K562 (cell line): ENCODE data around the gene IRGQ. TPM values are rescaled to one million over a fixed set of nuclear protein-coding genes. Genes with fewer than 3 reads are reported as not detected.

Source experiments
- ATAC-seq: fragments of 200-7000 bp; cut with Tn5 transposase; 3 replicates; pipeline ENCODE4 v1.9.1; 2020; ENCODE audit warnings: moderate library complexity
- BruUV-seq: library from RNA; stranded (reverse); fragments of 400-500 nt; replicated peaks from 2 replicates; lab custom pipeline; 2021; lab: Mats Ljungman, UMichigan
- CTCF ChIA-PET: fragments of 300-600 bp; formaldehyde crosslinking; extraction: SDS; loops from one replicate; lab custom pipeline; 2021; ENCODE audit warnings: low intra/inter-chr PET ratio; lab: Yijun Ruan, JAX
- POLR2A ChIA-PET: fragments of 300-600, 350-650 bp; sonication (Branson Sonifier 250); formaldehyde crosslinking; extraction: SDS; loops from one replicate; lab custom pipeline; 2021; ENCODE audit warnings: antibody characterized with exemption, inconsistent platforms; lab: Yijun Ruan, JAX
- DNase-seq, 4 experiments: peaks; one replicate each; pipeline versions ENCODE4 v3.0.0 to v3.0.0-alpha.2; 2011 to 2018; ENCODE audit warnings: low spot score in 3 of 4, mixed read lengths in 3 of 4; ENCODE audit errors: extremely low read depth in 1 of 4
- FAIRE-seq: peaks from 2 replicates; lab custom pipeline; 2011; peaks lifted over from hg19 to GRCh38; lab: Jason Lieb, UNC
- H2AFZ ChIP-seq: 2 replicates; pipeline ENCODE4 v1.6.0; 2011; ENCODE audit warnings: low read depth, low read length, control low read depth, inconsistent platforms
- H3K27ac ChIP-seq: fragments of 200-600 bp; 3 replicates; pipeline ENCODE4 v1.8.0; 2011; ENCODE audit warnings: low read depth, mild to moderate bottlenecking, control low read depth, inconsistent platforms, low read length, moderate library complexity, mixed read lengths; ENCODE audit errors: extremely low read depth
- H3K27me3 ChIP-seq, 2 experiments: fragments of 300-600 bp in 1 of 2; 2 replicates in 1 of 2; 3 replicates in 1 of 2; pipeline versions ENCODE4 v1.6.0 to v1.8.0; 2011; ENCODE audit warnings: inconsistent platforms in 2 of 2, low read length in 2 of 2, mild to moderate bottlenecking in 1 of 2, mixed read lengths in 1 of 2, moderate library complexity in 1 of 2; ENCODE audit not compliant: control insufficient read depth in 2 of 2, insufficient read depth in 2 of 2
- H3K36me3 ChIP-seq: fragments of 300-600 bp; 3 replicates; pipeline ENCODE4 v1.8.0; 2011; ENCODE audit warnings: mild to moderate bottlenecking, low read length, inconsistent platforms; ENCODE audit not compliant: control insufficient read depth, insufficient read depth
- H3K4me1 ChIP-seq, 2 experiments: fragments of 200-600 bp in 1 of 2; replicated peaks in 1 of 2; 2 replicates in 1 of 2; 3 replicates in 1 of 2; pipeline versions ENCODE4 v1.5.1 to v1.8.0; 2011; ENCODE audit warnings: inconsistent platforms in 2 of 2, low read length in 2 of 2, mild to moderate bottlenecking in 1 of 2, mixed read lengths in 1 of 2, moderate library complexity in 1 of 2; ENCODE audit not compliant: control insufficient read depth in 2 of 2, insufficient read depth in 2 of 2
- H3K4me2 ChIP-seq: 2 replicates; pipeline ENCODE4 v1.6.1; 2011; ENCODE audit warnings: low read length, control low read depth, inconsistent platforms, mixed read lengths; ENCODE audit not compliant: insufficient read depth
- H3K4me3 ChIP-seq: fragments of 200-600 bp; sonication (generic), shearing (Covaris generic); 2 replicates; pipeline ENCODE4 v1.5.1; 2016; ENCODE audit warnings: control low read depth, inconsistent platforms
- H3K79me2 ChIP-seq: fragments of 200-600 bp; 3 replicates; pipeline ENCODE4 v1.8.0; 2011; ENCODE audit warnings: low read length, inconsistent platforms; ENCODE audit not compliant: control insufficient read depth, insufficient read depth
- H3K9ac ChIP-seq, 2 experiments: 2 replicates each; pipeline versions ENCODE4 v1.6.0 to v1.6.1; 2011; ENCODE audit warnings: low read depth in 2 of 2, low read length in 2 of 2, control low read depth in 1 of 2, inconsistent platforms in 1 of 2, mild to moderate bottlenecking in 1 of 2, mixed read lengths in 1 of 2; ENCODE audit not compliant: insufficient read depth in 1 of 2
- H3K9me1 ChIP-seq: one replicate; pipeline ENCODE4 v1.6.0; 2011; ENCODE audit warnings: inconsistent platforms, mild to moderate bottlenecking, low read length, moderate library complexity; ENCODE audit not compliant: control insufficient read depth, insufficient read depth
- H3K9me3 ChIP-seq: replicated peaks from 2 replicates; pipeline ENCODE4 v1.5.1; 2011; ENCODE audit warnings: low read depth, low read length, inconsistent platforms; ENCODE audit not compliant: control insufficient read depth, insufficient read depth
- H4K20me1 ChIP-seq: replicated peaks from 2 replicates; pipeline ENCODE4 v1.6.1; 2011; ENCODE audit warnings: low read length, inconsistent platforms, mixed read lengths; ENCODE audit not compliant: control insufficient read depth, insufficient read depth
- C11orf30 ChIP-seq: fragments of 450-650 bp; IDR thresholded peaks from 2 replicates; pipeline ENCODE4 v1.6.1; 2016; ENCODE audit warnings: low read depth, mild to moderate bottlenecking
- HDGF ChIP-seq: fragments of 450-650 bp; IDR thresholded peaks from 2 replicates; pipeline ENCODE4 v1.6.1; 2016
- HEY1 ChIP-seq: fragments of 250-450 bp; sonication (Bioruptor Pico); IDR thresholded peaks from 2 replicates; pipeline ENCODE4 v1.5.0; 2020; ENCODE audit warnings: mild to moderate bottlenecking, moderate library complexity, borderline replicate concordance
- HMG20A ChIP-seq: fragments of 450-650 bp; formaldehyde crosslinking; conservative IDR thresholded peaks from 2 replicates; pipeline ENCODE4 v1.4.0; 2020; ENCODE audit warnings: mild to moderate bottlenecking, mixed read lengths
- HNRNPL ChIP-seq: fragments of 200-400 bp; formaldehyde crosslinking; IDR thresholded peaks from 2 replicates; pipeline ENCODE4 v1.6.1; 2017; ENCODE audit warnings: low read depth, mild to moderate bottlenecking, low read length
- MAFF ChIP-seq: IDR thresholded peaks from 2 replicates; pipeline ENCODE4 v1.6.1; 2012; ENCODE audit warnings: low read length, improper control_type of control experiment
- MAFG ChIP-seq: fragments of 450-650 bp; conservative IDR thresholded peaks from 2 replicates; pipeline ENCODE4 v1.6.1; 2016; ENCODE audit warnings: missing genetic modification characterization, missing compliant biosample characterization
- MAFK ChIP-seq: IDR thresholded peaks from 2 replicates; pipeline ENCODE4 v1.6.1; 2011; ENCODE audit warnings: low read length, improper control_type of control experiment
- PHB ChIP-seq: fragments of 250-450 bp; sonication (Bioruptor Pico); IDR thresholded peaks from 2 replicates; pipeline ENCODE4 v1.5.0; 2021
- PHF20 ChIP-seq: fragments of 450-650 bp; IDR thresholded peaks from 2 replicates; pipeline ENCODE4 v1.6.1; 2018; ENCODE audit not compliant: partially characterized antibody
- PHTF2 ChIP-seq: fragments of 250-450 bp; sonication (Bioruptor Pico); IDR thresholded peaks from 2 replicates; pipeline ENCODE4 v1.5.0; 2021; ENCODE audit warnings: mild to moderate bottlenecking
- TEAD4 ChIP-seq, 2 experiments: sonication (generic) in 1 of 2; formaldehyde crosslinking in 1 of 2; IDR thresholded peaks; 2 replicates each; pipeline versions ENCODE4 v1.6.1 to v1.8.0; 2012 to 2022; ENCODE audit warnings: borderline replicate concordance in 1 of 2, inconsistent platforms in 1 of 2, low read length in 1 of 2, mild to moderate bottlenecking in 1 of 2, missing genetic modification reagents in 1 of 2
- ZNF316 ChIP-seq: fragments of 450-650 bp; IDR thresholded peaks from 2 replicates; pipeline ENCODE4 v1.6.1; 2016
- WGBS: fragments of 100-300 bp; shearing (Covaris generic); methylation state at CpG from one replicate; pipeline ENCODE4 v1.1.6; 2016; ENCODE audit warnings: low coverage, mixed read lengths; ENCODE audit not compliant: insufficient coverage; ENCODE audit errors: missing lambda C conversion rate; 5-methylcytosine and 5-hydroxymethylcytosine counted together
- in situ Hi-C: fragments of 300-500 bp; cut with MboI; formaldehyde crosslinking; loops from 4 replicates; pipeline ENCODE4 v1.15.0; 2018; ENCODE audit warnings: inconsistent platforms, mixed read lengths
- intact Hi-C: fragments of 100-400 bp; cut with micrococcal nuclease; formaldehyde crosslinking; loops from 2 replicates; pipeline ENCODE4 v1.14.2; 2022
- polyA plus RNA-seq, 8 experiments: library from polyadenylated mRNA; depleted of rRNA in 4 of 8; stranded (reverse) in 5 of 8; unstranded in 3 of 8; fragments of >200 nt; fragmentation: Nextera tagmentation in 2 of 8; fragmentation: Illumina TruSeq in 1 of 8; extraction: Ambion mirVana in 2 of 8; extraction: Trizol in 1 of 8; gene quantifications; 2 replicates each; pipeline versions ENCODE4 v1.2.1 to v1.2.3, GENCODE V29; 2011 to 2014; ENCODE audit warnings: inconsistent platforms in 1 of 8, missing spikeins in 1 of 8
- total RNA-seq, 7 experiments: library from RNA; depleted of rRNA in 6 of 7; stranded (reverse); fragments of >200 nt in 6 of 7; fragmentation: Illumina TruSeq in 2 of 7; extraction: Trizol in 2 of 7; gene quantifications; 2 replicates each; pipeline versions ENCODE4 v1.2.1 to v1.2.3, GENCODE V29; 2011 to 2021; ENCODE audit warnings: low replicate concordance in 1 of 7
- TF ChIP-seq, protein P1 (sequence below): IDR thresholded peaks from 2 replicates; pipeline ENCODE4 v1.6.1; 2011; ENCODE audit not compliant: insufficient read length; ENCODE audit errors: extremely low read depth
- TF ChIP-seq, protein P2 (sequence below): sonication (generic); formaldehyde crosslinking; IDR thresholded peaks from 2 replicates; pipeline ENCODE4 v1.8.0; 2022; ENCODE audit warnings: missing genetic modification reagents, mild to moderate bottlenecking, moderate library complexity, borderline replicate concordance

The IRGQ gene
- total and polyA plus RNA-seq, 9 of the 15 experiments (the other 6 are each of a cell fraction or from before 2014, with no cell fraction given): 3.5 to 19.2 (median 7.9) TPM

- WGBS: 37% methylated on average over 3 of the region's 3 CpGs
Observed at GRCh38 chr19:43643326-43643725, 47.4 kb upstream of the IRGQ start.

DNA sequence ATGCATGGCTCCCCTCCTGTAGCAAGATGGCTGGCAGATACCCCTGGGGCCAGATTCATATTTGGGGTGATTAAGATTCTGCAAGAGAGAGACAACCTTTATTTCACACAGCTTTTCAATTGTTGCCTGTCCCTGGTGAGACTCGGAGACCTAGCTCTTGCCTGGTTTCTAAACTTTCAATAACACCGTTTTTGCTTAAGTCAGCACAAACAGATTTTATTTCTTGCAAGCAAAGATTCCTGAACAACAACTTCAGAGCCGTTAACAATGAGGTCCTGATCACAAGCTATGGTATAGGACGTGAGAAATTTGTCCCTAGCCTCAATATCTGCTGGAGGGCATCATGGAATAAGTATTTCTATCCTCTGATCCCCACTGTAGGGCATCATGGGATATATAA, 46.6 kb upstream of the IRGQ start:
- no peak overlapping the region for H3K4me2 ChIP-seq
- WGBS: 9% methylated on average over 4 of the region's 4 CpGs
- TF ChIP-seq MAFG (tag): peak; percentile 91
- peak; percentile 96 for TF ChIP-seq MAFF
- TF ChIP-seq PHB (CRISPR knock-in tag): no peak
- no peak for TF ChIP-seq HNRNPL
- TF ChIP-seq, protein P1, sequence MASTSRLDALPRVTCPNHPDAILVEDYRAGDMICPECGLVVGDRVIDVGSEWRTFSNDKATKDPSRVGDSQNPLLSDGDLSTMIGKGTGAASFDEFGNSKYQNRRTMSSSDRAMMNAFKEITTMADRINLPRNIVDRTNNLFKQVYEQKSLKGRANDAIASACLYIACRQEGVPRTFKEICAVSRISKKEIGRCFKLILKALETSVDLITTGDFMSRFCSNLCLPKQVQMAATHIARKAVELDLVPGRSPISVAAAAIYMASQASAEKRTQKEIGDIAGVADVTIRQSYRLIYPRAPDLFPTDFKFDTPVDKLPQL: no peak
- peak; percentile 89 for TF ChIP-seq C11orf30
- peak; percentile 95 for TF ChIP-seq ZNF316
- TF ChIP-seq MAFK: peak; percentile 96

More at GRCh38 chr19:43643326-43643725, 47.4 kb upstream of the IRGQ start:
- Histone ChIP-seq H3K79me2 (no peaks in the 10 kb centered on the region), H3K9ac (no peak overlapping the region), H3K27ac (no peak overlapping the region), H3K9me1 (no peaks in the 10 kb centered on the region), H2AFZ (no peak overlapping the region), H3K27me3 (peaks cover 6 to 7% of the 10 kb centered on the region in 2 experiments), H3K36me3 (no peaks in the 10 kb centered on the region), H3K4me1 (peaks cover 9 to 16% of the 10 kb centered on the region in 2 experiments; a peak in 3 of 5 replicates), H3K4me3 (no peak overlapping the region), H3K4me2 (no peak overlapping the region), H3K9me3 (no peaks in the 10 kb centered on the region; the same call in 1 of the 2 replicates), H4K20me1 (no peaks in the 10 kb centered on the region)
- in situ Hi-C loops: no loop called here
- ChIA-PET CTCF (no interaction called here), POLR2A (no interaction called here)
- no peak for DNase-seq
- intact Hi-C loops: no loop called here
- no peak for ATAC-seq
- TF ChIP-seq TEAD4 (IDR thresholded peaks at IDR 0.05; ENCODE audit: low read length) (no peak), TEAD4 (CRISPR knock-in tag; IDR thresholded peaks at IDR 0.05; ENCODE audit: borderline replicate concordance) (no peak), HDGF (no peak), PHTF2 (CRISPR knock-in tag) (no peak), PHF20 (no peak), HEY1 (CRISPR knock-in tag) (no peak), HMG20A (CRISPR knock-in tag) (no peak)
- TF ChIP-seq, protein P2, sequence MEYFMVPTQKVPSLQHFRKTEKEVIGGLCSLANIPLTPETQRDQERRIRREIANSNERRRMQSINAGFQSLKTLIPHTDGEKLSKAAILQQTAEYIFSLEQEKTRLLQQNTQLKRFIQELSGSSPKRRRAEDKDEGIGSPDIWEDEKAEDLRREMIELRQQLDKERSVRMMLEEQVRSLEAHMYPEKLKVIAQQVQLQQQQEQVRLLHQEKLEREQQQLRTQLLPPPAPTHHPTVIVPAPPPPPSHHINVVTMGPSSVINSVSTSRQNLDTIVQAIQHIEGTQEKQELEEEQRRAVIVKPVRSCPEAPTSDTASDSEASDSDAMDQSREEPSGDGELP: no peak
- BruUV-seq: no TSS peak
- no peak for FAIRE-seq

More for the DNA sequence above, 46.6 kb upstream of the IRGQ start:
- POLR2A ChIA-PET: interaction anchor here (1.0 kb wide), 1 partner anchor 9 kb away, joined by 4 read pairs; no protein-coding TSS in a partner anchor
- Histone ChIP-seq H3K79me2 (no peaks in the 10 kb centered on the region), H3K9me3 (no peaks in the 10 kb centered on the region; the same call in 1 of the 2 replicates), H3K9ac (no peak overlapping the region), H3K9me1 (no peaks in the 10 kb centered on the region), H4K20me1 (no peaks in the 10 kb centered on the region), H3K4me1 (peaks cover 9 to 16% of the 10 kb centered on the region in 2 experiments; a peak in 3 of 5 replicates), H3K36me3 (no peaks in the 10 kb centered on the region), H3K27me3 (peaks cover 9% of the 10 kb centered on the region in 2 experiments), H2AFZ (no peak overlapping the region), H3K27ac (no peak overlapping the region), H3K4me3 (no peak overlapping the region)
- FAIRE-seq: no peak
- BruUV-seq: no TSS peak
- intact Hi-C loops: no loop called here
- no peak for ATAC-seq
- CTCF ChIA-PET: no interaction called here
- no peak for DNase-seq
- in situ Hi-C loops: no loop called here
